Parathyroid adenoma (tissue), 2 donors: Measurements from ENCODE around the gene CLDN1.

Source experiments
- H2AFZ ChIP-seq: fragments of 300-600 bp; sonication (generic); one replicate; pipeline ENCODE4 v1.7.0; 2017; ENCODE audit warnings: antibody characterized with exemption, mild to moderate bottlenecking
- H3K27ac ChIP-seq: fragments of 300-600 bp; sonication (generic); one replicate; pipeline ENCODE4 v1.7.0; 2017
- H3K27me3 ChIP-seq: fragments of 300-600 bp; sonication (generic); one replicate; pipeline ENCODE4 v1.7.0; 2017; ENCODE audit warnings: low read length; ENCODE audit not compliant: control insufficient read depth, insufficient read depth
- H3K36me3 ChIP-seq: fragments of 300-600 bp; sonication (generic); one replicate; pipeline ENCODE4 v1.7.0; 2017; ENCODE audit warnings: low read length; ENCODE audit not compliant: control insufficient read depth, insufficient read depth
- H3K4me1 ChIP-seq: fragments of 300-600 bp; sonication (generic); one replicate; pipeline ENCODE4 v1.7.0; 2017; ENCODE audit warnings: control low read depth
- H3K4me2 ChIP-seq: fragments of 300-600 bp; sonication (generic); one replicate; pipeline ENCODE4 v1.7.0; 2017; ENCODE audit warnings: low read length
- H3K4me3 ChIP-seq: fragments of 300-600 bp; sonication (generic); one replicate; pipeline ENCODE4 v1.7.0; 2017; ENCODE audit warnings: low read depth, low read length
- H3K79me2 ChIP-seq: fragments of 300-600 bp; sonication (generic); one replicate; pipeline ENCODE4 v1.7.0; 2017; ENCODE audit warnings: control low read depth
- H3K9ac ChIP-seq: fragments of 300-600 bp; sonication (generic); one replicate; pipeline ENCODE4 v1.7.0; 2017; ENCODE audit warnings: mild to moderate bottlenecking
- H3K9me3 ChIP-seq: fragments of 300-600 bp; sonication (generic); one replicate; pipeline ENCODE4 v1.7.0; 2017; ENCODE audit warnings: low read length; ENCODE audit not compliant: control insufficient read depth
- CTCF ChIP-seq: fragments of 300-600 bp; sonication (generic); IDR thresholded peaks from one replicate; pipeline ENCODE4 v1.7.0; 2017; ENCODE audit warnings: antibody characterized with exemption, mild to moderate bottlenecking
- donor health status: primary hyperparathyroidism.

Gene CLDN1

GRCh38 chr3:190345878-190346277 lies 23.6 kb upstream of the CLDN1 start:
- Histone ChIP-seq H3K9ac (no peak overlapping the region), H3K36me3 (no peaks in the 10 kb centered on the region), H3K4me1 (peaks cover 3% of the 10 kb centered on the region), H3K4me2 (no peak overlapping the region), H3K79me2 (no peaks in the 10 kb centered on the region), H3K9me3 (no peaks in the 10 kb centered on the region), H3K27ac (no peak overlapping the region), H3K27me3 (no peaks in the 10 kb centered on the region), H3K4me3 (no peak overlapping the region), H2AFZ (no peak overlapping the region)
- no peak for TF ChIP-seq CTCF

DNA sequence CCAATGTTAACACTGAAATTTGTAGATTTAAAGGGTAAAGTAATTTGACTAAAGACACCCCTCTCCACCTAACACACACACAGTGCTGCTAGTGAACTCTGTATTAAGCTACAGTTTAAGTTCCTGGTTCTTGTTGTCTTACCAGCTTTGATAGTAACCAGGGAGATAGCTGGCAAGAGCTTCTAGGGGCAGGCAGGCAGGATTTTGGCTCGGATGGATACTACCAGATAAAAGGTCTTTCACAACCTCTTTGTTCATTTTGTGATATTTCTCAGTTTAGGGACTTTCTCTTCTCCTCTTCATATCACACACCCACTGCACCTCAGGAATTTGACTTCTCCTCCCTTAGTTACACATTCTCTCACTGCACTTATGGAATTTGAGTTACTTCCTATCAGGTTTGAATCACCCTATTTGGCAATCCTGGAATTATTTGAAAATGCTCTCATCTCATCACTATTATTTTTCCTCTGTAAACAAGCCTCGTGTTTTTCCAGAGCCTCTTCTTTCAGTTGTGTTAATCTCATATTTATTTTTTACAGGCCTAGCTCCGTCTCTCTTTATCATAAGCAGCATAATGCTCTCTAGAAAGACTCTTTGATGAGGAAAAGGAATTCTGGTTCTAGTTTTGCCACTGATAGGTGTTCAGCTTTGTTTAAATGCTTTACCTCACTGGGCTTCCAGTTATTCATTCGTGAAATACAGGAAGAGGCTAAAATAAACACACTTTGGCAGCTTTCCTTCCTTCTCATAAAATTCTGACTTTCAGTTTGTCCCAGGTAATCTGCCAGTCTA lies 23.0 kb upstream of the CLDN1 start:
- no peak overlapping the region for H3K9ac ChIP-seq
- H3K27me3 ChIP-seq = no peaks in the 10 kb centered on the region
- H2AFZ ChIP-seq = peak overlapping the region; percentile 61
- H3K9me3 ChIP-seq = no peaks in the 10 kb centered on the region
- no peak for TF ChIP-seq CTCF
- no peaks in the 10 kb centered on the region for H3K36me3 ChIP-seq
- no peak overlapping the region for H3K4me3 ChIP-seq
- no peaks in the 10 kb centered on the region for H3K79me2 ChIP-seq
- peaks cover 3% of the 10 kb centered on the region for H3K4me1 ChIP-seq
- peak overlapping the region; percentile 34 for H3K27ac ChIP-seq
- H3K4me2 ChIP-seq = peak overlapping the region; percentile 11

DNA sequence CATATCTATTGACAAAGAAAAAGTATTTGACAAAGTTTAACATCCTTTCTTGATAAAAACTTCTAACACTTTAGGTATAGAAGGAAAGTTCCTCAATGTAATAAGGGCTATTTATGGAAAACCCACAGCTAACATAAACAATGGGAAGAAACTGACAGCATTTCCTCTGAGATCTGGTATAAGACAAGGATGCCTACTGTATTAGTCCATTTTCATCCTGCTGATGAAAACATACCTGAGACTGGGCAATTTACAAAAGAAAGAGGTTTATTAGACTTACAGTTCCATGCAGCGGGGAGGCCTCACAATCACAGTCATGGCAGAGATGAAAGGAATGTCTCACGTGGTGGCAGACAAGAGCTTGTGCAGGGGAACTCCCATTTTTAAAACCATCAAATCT lies 17.8 kb upstream of the CLDN1 start:
- TF ChIP-seq CTCF = no peak
- Histone ChIP-seq H3K4me2 (no peak overlapping the region), H3K27ac (no peak overlapping the region), H3K36me3 (no peaks in the 10 kb centered on the region), H3K9me3 (no peaks in the 10 kb centered on the region), H3K4me1 (peaks cover 3% of the 10 kb centered on the region), H2AFZ (no peak overlapping the region), H3K27me3 (no peaks in the 10 kb centered on the region), H3K79me2 (no peaks in the 10 kb centered on the region), H3K9ac (no peak overlapping the region), H3K4me3 (no peak overlapping the region)

DNA sequence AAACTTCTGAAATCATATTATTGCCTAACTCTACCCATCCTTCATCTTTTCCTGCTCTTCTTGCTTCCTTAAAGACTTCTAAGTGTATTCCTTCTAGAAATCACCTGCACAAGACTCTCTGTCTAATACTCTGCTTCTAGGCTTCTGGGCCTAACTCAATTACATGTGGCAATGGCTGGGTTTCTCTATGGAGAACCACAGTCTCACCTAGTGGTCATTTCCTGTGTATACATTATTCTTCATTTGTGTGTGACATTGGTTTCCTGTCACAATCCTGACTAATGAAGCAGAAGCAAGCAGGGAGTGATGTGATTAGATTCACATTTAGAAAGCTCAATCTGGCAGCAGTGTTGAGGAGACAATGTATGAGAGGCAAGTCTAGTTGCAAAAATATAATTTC lies 16.9 kb upstream of the CLDN1 start:
- Histone ChIP-seq H3K79me2 (no peaks in the 10 kb centered on the region), H3K4me2 (no peak overlapping the region), H3K36me3 (no peaks in the 10 kb centered on the region), H2AFZ (peak overlapping the region; percentile 6), H3K9me3 (no peaks in the 10 kb centered on the region), H3K4me1 (no peaks in the 10 kb centered on the region), H3K27ac (no peak overlapping the region), H3K9ac (no peak overlapping the region), H3K27me3 (no peaks in the 10 kb centered on the region), H3K4me3 (no peak overlapping the region)
- TF ChIP-seq CTCF = no peak

DNA sequence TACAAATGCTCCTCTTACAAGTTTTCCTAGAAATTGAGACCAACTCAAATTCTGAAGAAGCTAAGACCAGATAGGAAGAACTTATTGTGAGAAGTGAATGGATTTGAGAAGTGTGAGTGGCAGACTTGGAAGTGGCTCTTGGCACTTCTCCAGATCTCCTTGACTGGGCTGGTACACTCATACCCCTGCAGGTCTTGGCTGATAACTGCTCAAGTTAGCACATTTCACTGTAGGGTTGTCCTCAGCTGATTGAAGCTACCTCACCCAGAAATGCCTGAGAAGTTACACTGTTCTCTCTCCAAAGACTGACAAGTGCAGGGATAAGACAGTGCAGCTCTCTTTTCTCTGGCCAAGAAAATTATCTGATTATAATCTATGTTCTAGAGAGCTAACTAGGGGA lies 16.5 kb upstream of the CLDN1 start:
- Histone ChIP-seq H3K36me3 (no peaks in the 10 kb centered on the region), H3K4me3 (no peak overlapping the region), H3K9ac (no peak overlapping the region), H3K4me1 (no peaks in the 10 kb centered on the region), H3K79me2 (no peaks in the 10 kb centered on the region), H3K9me3 (no peaks in the 10 kb centered on the region), H3K27ac (no peak overlapping the region), H3K27me3 (no peaks in the 10 kb centered on the region), H3K4me2 (no peak overlapping the region), H2AFZ (peak overlapping the region; percentile 6)
- TF ChIP-seq CTCF = no peak
